Left lung (tissue), 10 donors: Measurements from ENCODE around the gene ZDHHC8. TPM values are rescaled to one million over a fixed set of nuclear protein-coding genes. Genes with fewer than 3 reads are reported as not detected.

ENCODE experiments used
- ATAC-seq: fragments of 200-7000 bp; cut with Tn5 transposase; one replicate; pipeline ENCODE4 v1.9.1; 2020; ENCODE audit warnings: moderate library complexity
- DNase-seq, 4 donors: peaks; one replicate each; pipeline ENCODE4 v3.0.0-alpha.2; 2013 to 2020
- H3K27ac ChIP-seq, 2 donors: fragments of 200-600 bp; sonication (generic) in 1 of 2; one replicate each; pipeline versions ENCODE4 v1.5.0 to v1.8.0; 2020 to 2021
- H3K27me3 ChIP-seq, 2 donors: fragments of 200-600 bp; sonication (generic) in 1 of 2; one replicate each; pipeline versions ENCODE4 v1.5.0 to v1.8.0; 2020 to 2021
- H3K36me3 ChIP-seq, 2 donors: fragments of 200-600 bp; sonication (generic) in 1 of 2; one replicate each; pipeline versions ENCODE4 v1.5.0 to v1.8.0; 2020 to 2021
- H3K4me1 ChIP-seq, 2 donors: fragments of 200-600 bp; one replicate each; pipeline ENCODE4 v1.8.0; 2021
- H3K4me3 ChIP-seq, 2 donors: fragments of 200-600 bp; sonication (generic) in 1 of 2; one replicate each; pipeline versions ENCODE4 v1.5.0 to v1.8.0; 2020 to 2021; ENCODE audit warnings: mild to moderate bottlenecking in 1 of 2
- H3K9me3 ChIP-seq, 2 donors: fragments of 200-600 bp; sonication (generic) in 1 of 2; one replicate each; pipeline versions ENCODE4 v1.5.0 to v1.8.0; 2020 to 2021
- CTCF ChIP-seq, 2 donors: fragments of 200-600 bp; sonication (generic) in 1 of 2; IDR thresholded peaks; one replicate each; pipeline versions ENCODE4 v1.5.0 to v1.8.0; 2021; ENCODE audit warnings: antibody characterized with exemption in 2 of 2
- intact Hi-C, 2 donors: fragments of 100-400 bp; cut with DNase I; formaldehyde crosslinking; loops; one replicate each; pipeline versions ENCODE4 v1.11.2 to v1.14.2; 2022
- polyA plus RNA-seq, 6 donors: library from polyadenylated mRNA; unstranded; fragments of 120-200 nt; gene quantifications; one replicate each; pipeline ENCODE4 v1.2.1, GENCODE V29; 2013; ENCODE audit not compliant: insufficient read length in 6 of 6
- total RNA-seq, 2 donors: library from RNA; stranded (reverse); fragmentation: NEBNext Ultra II Directional; extraction: Animal tissue kit (Norgen Biotek cat#: 25700); gene quantifications; one replicate each; pipeline ENCODE4 v1.2.1, GENCODE V29; 2021
- donor health status: DM: no; HTN: yes; CAD: no.
- donor health status: DM: no; HTN: no; CAD: no.

The ZDHHC8 gene
- total and polyA plus RNA-seq, 8 donors = 34.4 to 81.8 (median 46.1) TPM

GRCh38 chr22:20135265-20135664 lies 3.7 kb downstream of the ZDHHC8 start:
- intact Hi-C loops = no loop called here
- Histone ChIP-seq H3K9me3 (no peaks in the 10 kb centered on the region), H3K27ac (no peak overlapping the region), H3K4me3 (no peak overlapping the region), H3K27me3 (no peaks in the 10 kb centered on the region), H3K4me1 (peaks cover 25 to 57% of the 10 kb centered on the region in 2 donors), H3K36me3 (peaks cover 0 to 11% of the 10 kb centered on the region in 2 donors)
- ATAC-seq (no peak), DNase-seq (no peak)
- no peak for TF ChIP-seq CTCF (IDR thresholded peaks at IDR 0.05)

GRCh38 chr22:20135806-20136602 lies 4.4 kb downstream of the ZDHHC8 start:
- intact Hi-C loops = no loop called here
- peaks cover 18 to 51% of the 10 kb centered on the region in 2 donors for H3K4me1 ChIP-seq
- no peak overlapping the region for H3K4me3 ChIP-seq
- H3K27me3 ChIP-seq = no peaks in the 10 kb centered on the region
- TF ChIP-seq CTCF (IDR thresholded peaks at IDR 0.05) = no peak
- H3K9me3 ChIP-seq = no peaks in the 10 kb centered on the region
- no peak overlapping the region for H3K27ac ChIP-seq
- no peak for ATAC-seq
- H3K36me3 ChIP-seq = peaks cover 0 to 17% of the 10 kb centered on the region in 2 donors
- DNase-seq = peak in 1 of 4 donors; percentile 77

- no peak overlapping the region for H3K27ac ChIP-seq
- H3K36me3 ChIP-seq = peaks cover 0 to 20% of the 10 kb centered on the region in 2 donors
- H3K4me1 ChIP-seq = peaks cover 18 to 50% of the 10 kb centered on the region in 2 donors
- intact Hi-C loops = no loop called here
- H3K9me3 ChIP-seq = no peaks in the 10 kb centered on the region
- H3K27me3 ChIP-seq = no peaks in the 10 kb centered on the region
- no peak overlapping the region for H3K4me3 ChIP-seq
- TF ChIP-seq CTCF (IDR thresholded peaks at IDR 0.05) = no peak
- DNase-seq (no peak), ATAC-seq (no peak)
Measured at GRCh38 chr22:20136603-20136873, 4.9 kb downstream of the ZDHHC8 start.

- intact Hi-C loops = no loop called here
- H3K4me1 ChIP-seq = peaks cover 18 to 48% of the 10 kb centered on the region in 2 donors
- no peak for DNase-seq
- TF ChIP-seq CTCF (IDR thresholded peaks at IDR 0.05) = no peak
- H3K4me3 ChIP-seq = no peak overlapping the region
- H3K36me3 ChIP-seq = peaks cover 0 to 26% of the 10 kb centered on the region in 2 donors
- no peak overlapping the region for H3K27ac ChIP-seq
- no peaks in the 10 kb centered on the region for H3K9me3 ChIP-seq
- ATAC-seq = no peak
- H3K27me3 ChIP-seq = no peaks in the 10 kb centered on the region
Measured at GRCh38 chr22:20137113-20137512, 5.5 kb downstream of the ZDHHC8 start.

- H3K36me3 ChIP-seq = peaks cover 0 to 30% of the 10 kb centered on the region in 2 donors
- intact Hi-C loops = no loop called here
- no peak for TF ChIP-seq CTCF (IDR thresholded peaks at IDR 0.05)
- H3K27me3 ChIP-seq = no peaks in the 10 kb centered on the region
- H3K9me3 ChIP-seq = no peaks in the 10 kb centered on the region
- peaks cover 12 to 41% of the 10 kb centered on the region in 2 donors for H3K4me1 ChIP-seq
- H3K4me3 ChIP-seq = no peak overlapping the region
- no peak for DNase-seq
- ATAC-seq = no peak
- H3K27ac ChIP-seq = no peak overlapping the region
Measured at GRCh38 chr22:20137671-20138416, 6.2 kb downstream of the ZDHHC8 start.
